ENCODE measurements around the gene CACNA2D2. TPM values are rescaled to one million over a fixed set of nuclear protein-coding genes. Genes with fewer than 3 reads are reported as not detected.

The CACNA2D2 gene
- total RNA-seq, 1 donor from 2014 or later, result 0.53 TPM

- Mint-ChIP-seq H3K36me3 (ENCODE audit: low read depth) (no peaks in the 10 kb centered on the region), H3K4me3 (no peak overlapping the region), H3K9me3 (no peaks in the 10 kb centered on the region), H3K4me1 (no peaks in the 10 kb centered on the region), H3K27ac (no peak overlapping the region), H3K27me3 (peaks cover 12% of the 10 kb centered on the region)
- CTCF ChIA-PET, result no interaction called here
- no peak for DNase-seq
- POLR2A ChIA-PET, result no interaction called here
- no peak for TF ChIP-seq CTCF (IDR thresholded peaks at IDR 0.05)
- intact Hi-C loops (cut with micrococcal nuclease), result no loop called here
- no peak for ATAC-seq (ENCODE audit: low read depth)
Measured at GRCh38 chr3:50483374-50483773, 20.1 kb downstream of the CACNA2D2 start.

- no peak for TF ChIP-seq CTCF (IDR thresholded peaks at IDR 0.05)
- Mint-ChIP-seq H3K36me3 (ENCODE audit: low read depth) (no peaks in the 10 kb centered on the region), H3K27ac (no peak overlapping the region), H3K4me3 (no peak overlapping the region), H3K27me3 (peaks cover 12% of the 10 kb centered on the region), H3K4me1 (no peaks in the 10 kb centered on the region), H3K9me3 (no peaks in the 10 kb centered on the region)
- ChIA-PET CTCF (no interaction called here), POLR2A (no interaction called here)
- DNase-seq, result no peak
- ATAC-seq (ENCODE audit: low read depth), result no peak
- intact Hi-C loops (cut with micrococcal nuclease), result no loop called here
Measured at GRCh38 chr3:50481992-50482391, 21.4 kb downstream of the CACNA2D2 start.

- Mint-ChIP-seq H3K36me3 (ENCODE audit: low read depth) (no peaks in the 10 kb centered on the region), H3K9me3 (no peaks in the 10 kb centered on the region), H3K4me3 (no peak overlapping the region), H3K27me3 (peaks cover 12% of the 10 kb centered on the region), H3K4me1 (no peaks in the 10 kb centered on the region), H3K27ac (no peak overlapping the region)
- intact Hi-C loops (cut with micrococcal nuclease), result no loop called here
- ChIA-PET POLR2A (no interaction called here), CTCF (no interaction called here)
- no peak for ATAC-seq (ENCODE audit: low read depth)
- no peak for DNase-seq
- TF ChIP-seq CTCF (IDR thresholded peaks at IDR 0.05), result no peak
Measured at GRCh38 chr3:50480471-50480870, 23.0 kb downstream of the CACNA2D2 start.

- no peaks in the 10 kb centered on the region for H3K36me3 Mint-ChIP-seq (ENCODE audit: low read depth)
- DNase-seq (no peak), ATAC-seq (ENCODE audit: low read depth) (no peak)
- H3K27ac Mint-ChIP-seq, result no peak overlapping the region
- no peaks in the 10 kb centered on the region for H3K9me3 Mint-ChIP-seq
- intact Hi-C loops (cut with micrococcal nuclease), result no loop called here
- H3K4me3 Mint-ChIP-seq, result no peak overlapping the region
- H3K27me3 Mint-ChIP-seq, result peaks cover 7% of the 10 kb centered on the region
- POLR2A ChIA-PET, result no interaction called here
- TF ChIP-seq CTCF (IDR thresholded peaks at IDR 0.05), result no peak
- CTCF ChIA-PET, result no interaction called here
- H3K4me1 Mint-ChIP-seq, result no peaks in the 10 kb centered on the region
Measured at GRCh38 chr3:50479523-50479922, 23.9 kb downstream of the CACNA2D2 start.

GRCh38 chr3:50478671-50479260 lies 24.7 kb downstream of the CACNA2D2 start:
- H3K27me3 Mint-ChIP-seq, result no peaks in the 10 kb centered on the region
- no peak for TF ChIP-seq CTCF (IDR thresholded peaks at IDR 0.05)
- no peaks in the 10 kb centered on the region for H3K4me1 Mint-ChIP-seq
- ChIA-PET POLR2A (no interaction called here), CTCF (no interaction called here)
- intact Hi-C loops (cut with micrococcal nuclease), result no loop called here
- no peak overlapping the region for H3K4me3 Mint-ChIP-seq
- DNase-seq, result no peak
- ATAC-seq (ENCODE audit: low read depth), result no peak
- H3K27ac Mint-ChIP-seq, result no peak overlapping the region
- no peaks in the 10 kb centered on the region for H3K9me3 Mint-ChIP-seq
- H3K36me3 Mint-ChIP-seq (ENCODE audit: low read depth), result no peaks in the 10 kb centered on the region

Measured in activated B cell treated with CpG ODN at 0.5 μM for 24 hours (primary cell).